Measurements from ENCODE around the gene ESPL1.

ESPL1 gene

GRCh38 chr12:53267306-53267998 lies 647 bp upstream of the ESPL1 start:
- DNase-seq (ENCODE audit: low spot score) = no peak
- peak overlapping the region; percentile 74 for H3K4me3 ChIP-seq
- H3K27ac ChIP-seq = no peak overlapping the region
- TF ChIP-seq CTCF (IDR thresholded peaks at IDR 0.05) = no peak

GRCh38 chr12:53268630-53269562 lies 797 bp downstream of the ESPL1 start:
- H3K27ac ChIP-seq = no peak overlapping the region
- H3K4me3 ChIP-seq = peak overlapping the region; percentile 74
- no peak for DNase-seq (ENCODE audit: low spot score)
- no peak for TF ChIP-seq CTCF (IDR thresholded peaks at IDR 0.05)

GRCh38 chr12:53274445-53274844 lies 6.3 kb downstream of the ESPL1 start:
- no peak overlapping the region for H3K27ac ChIP-seq
- no peak overlapping the region for H3K4me3 ChIP-seq
- no peak for TF ChIP-seq CTCF (IDR thresholded peaks at IDR 0.05)
- no peak for DNase-seq (ENCODE audit: low spot score)

GRCh38 chr12:53276511-53276910 lies 8.4 kb downstream of the ESPL1 start:
- no peak for TF ChIP-seq CTCF (IDR thresholded peaks at IDR 0.05)
- no peak overlapping the region for H3K4me3 ChIP-seq
- no peak for DNase-seq (ENCODE audit: low spot score)
- no peak overlapping the region for H3K27ac ChIP-seq

- no peak for DNase-seq (ENCODE audit: low spot score)
- H3K27ac ChIP-seq = no peak overlapping the region
- no peak for TF ChIP-seq CTCF (IDR thresholded peaks at IDR 0.05)
- H3K4me3 ChIP-seq = no peak overlapping the region
Observed at GRCh38 chr12:53277981-53278380, 9.9 kb downstream of the ESPL1 start.

GRCh38 chr12:53279283-53279869 lies 11.3 kb downstream of the ESPL1 start:
- no peak for TF ChIP-seq CTCF (IDR thresholded peaks at IDR 0.05)
- Histone ChIP-seq H3K4me3 (no peak overlapping the region), H3K27ac (no peak overlapping the region)
- DNase-seq (ENCODE audit: low spot score) = no peak

All from coronary artery (tissue), 2 donors.